ENCODE data around the gene TAB2. TPM values are rescaled to one million over a fixed set of nuclear protein-coding genes. Genes with fewer than 3 reads are reported as not detected.

TAB2 gene
- total and polyA plus RNA-seq, 7 donors = 33.4 to 149 (median 100) TPM

GRCh38 chr6:149314325-149314905, 3.1 kb upstream of the TAB2 start:
- no peak overlapping the region for H3K27ac ChIP-seq
- H3K27me3 ChIP-seq = no peaks in the 10 kb centered on the region
- peaks cover 0 to 11% (median 6%) of the 10 kb centered on the region in 4 donors for H3K4me1 ChIP-seq
- 90 to 94% methylated on average over 1 of the region's 1 CpG for WGBS, 2 donors
- no peak for TF ChIP-seq POLR2AphosphoS5 (IDR thresholded peaks at IDR 0.05)
- TF ChIP-seq POLR2A (IDR thresholded peaks at IDR 0.05) = no peak
- no peak for TF ChIP-seq CTCF (IDR thresholded peaks at IDR 0.05)
- intact Hi-C loops (cut with DNase I) = loop anchor here (5.0 kb wide), 1 partner anchor 82 kb away; no protein-coding TSS in a partner anchor
- H3K4me3 ChIP-seq = no peak overlapping the region
- no peaks in the 10 kb centered on the region for H3K9me3 ChIP-seq
- DNase-seq = no peak
- no peaks in the 10 kb centered on the region for H3K36me3 ChIP-seq

GRCh38 chr6:149316108-149316727, 1.3 kb upstream of the TAB2 start:
- Histone ChIP-seq H3K4me3 (peak overlapping the region; percentile 93 to 99 (median 95)), H3K27ac (peak overlapping the region; percentile 97 to 99 (median 99)), H3K4me1 (peaks cover 0 to 29% (median 21%) of the 10 kb centered on the region in 4 donors), H3K36me3 (no peaks in the 10 kb centered on the region), H3K27me3 (no peaks in the 10 kb centered on the region), H3K9me3 (no peaks in the 10 kb centered on the region)
- TF ChIP-seq POLR2A (IDR thresholded peaks at IDR 0.05) (no peak), POLR2AphosphoS5 (IDR thresholded peaks at IDR 0.05) (no peak), CTCF (IDR thresholded peaks at IDR 0.05) (no peak), EP300 (IDR thresholded peaks at IDR 0.05) (no peak)
- WGBS, 2 donors = 37 to 40% methylated on average over 7 of the region's 7 CpGs
- DNase-seq = no peak
- intact Hi-C loops (cut with DNase I) = loop anchor here (5.0 kb wide), 5 partner anchors 104 to 284 kb away; no protein-coding TSS in a partner anchor

GRCh38 chr6:149316740-149317643, 520 bp upstream of the TAB2 start:
- peak overlapping the region; percentile 93 to 99 (median 95) for H3K4me3 ChIP-seq
- H3K4me1 ChIP-seq = peaks cover 0 to 37% (median 27%) of the 10 kb centered on the region in 4 donors
- WGBS, 2 donors = 0 to 1% methylated on average over 95 to 96 of the region's 96 CpGs
- H3K27ac ChIP-seq = peak overlapping the region; percentile 97 to 99 (median 99)
- TF ChIP-seq EP300 (IDR thresholded peaks at IDR 0.05) (no peak), POLR2A (IDR thresholded peaks at IDR 0.05) (peak; percentile 50 to 60), POLR2AphosphoS5 (IDR thresholded peaks at IDR 0.05) (peak; percentile 54 to 85 (median 70)), CTCF (IDR thresholded peaks at IDR 0.05) (peak in 2 of 4 experiments; percentile 14 to 15)
- no peaks in the 10 kb centered on the region for H3K27me3 ChIP-seq
- DNase-seq = peak; percentile 95
- H3K9me3 ChIP-seq = no peaks in the 10 kb centered on the region
- intact Hi-C loops (cut with DNase I) = loop anchor here (5.0 kb wide), 5 partner anchors 105 to 285 kb away; no protein-coding TSS in a partner anchor
- no peaks in the 10 kb centered on the region for H3K36me3 ChIP-seq

- no peaks in the 10 kb centered on the region for H3K36me3 ChIP-seq
- 0 to 1% methylated on average over 14 of the region's 14 CpGs for WGBS, 2 donors
- peak overlapping the region; percentile 93 to 99 (median 95) for H3K4me3 ChIP-seq
- H3K9me3 ChIP-seq = no peaks in the 10 kb centered on the region
- TF ChIP-seq POLR2A (IDR thresholded peaks at IDR 0.05) = no peak
- no peak for TF ChIP-seq CTCF (IDR thresholded peaks at IDR 0.05)
- no peak for TF ChIP-seq EP300 (IDR thresholded peaks at IDR 0.05)
- no peak for TF ChIP-seq POLR2AphosphoS5 (IDR thresholded peaks at IDR 0.05)
- no peaks in the 10 kb centered on the region for H3K27me3 ChIP-seq
- intact Hi-C loops (cut with DNase I) = loop anchor here (5.0 kb wide), 5 partner anchors 104 to 286 kb away; no protein-coding TSS in a partner anchor
- DNase-seq = no peak
- H3K27ac ChIP-seq = peak overlapping the region; percentile 97 to 99 (median 99)
- H3K4me1 ChIP-seq = peaks cover 0 to 54% (median 38%) of the 10 kb centered on the region in 4 donors
Measured at GRCh38 chr6:149318581-149319286, 1.2 kb downstream of the TAB2 start.
